ENCODE measurements around the gene ZNF512B. TPM values are rescaled to one million over a fixed set of nuclear protein-coding genes. Genes with fewer than 3 reads are reported as not detected.

The ZNF512B gene
- total and polyA plus RNA-seq, 2 donors (not counting 3 experiments of a cell fraction or from before 2014, with no cell fraction given): 8.7 to 30.0 TPM

DNA sequence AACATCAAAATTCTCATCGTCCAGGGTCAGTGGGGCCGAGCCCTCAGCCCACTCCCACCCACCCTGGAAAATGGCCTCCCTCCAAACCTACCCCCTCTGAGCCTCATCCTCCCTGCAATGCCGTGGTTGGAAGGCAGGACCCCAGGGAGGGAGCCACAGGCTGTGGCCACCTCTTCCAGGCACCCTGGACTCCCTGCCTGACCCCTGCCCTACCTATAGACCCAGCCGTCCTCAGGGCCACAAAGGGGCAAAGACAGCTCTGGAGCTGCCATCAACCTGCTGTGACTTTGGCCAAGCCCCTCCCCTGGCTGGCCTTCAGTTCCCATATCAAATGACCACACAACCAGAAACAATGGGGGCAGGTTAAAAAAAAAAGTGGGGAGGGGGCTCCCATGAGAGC lies 11.3 kb downstream of the ZNF512B start:
- Histone ChIP-seq H3K4me3 (replicated peaks in 1 of 3; ENCODE audit: insufficient read depth in 1 of 3, low read depth in 1 of 3, low read length in 3 of 3) (no peak overlapping the region), H3K9ac (replicated peaks; ENCODE audit: extremely low read depth, insufficient read depth, low read length) (no peak overlapping the region), H2AFZ (ENCODE audit: low read depth, low read length) (no peak overlapping the region), H3K9me1 (replicated peaks; ENCODE audit: control insufficient read depth, extremely low read depth, insufficient read depth, low read length) (no peaks in the 10 kb centered on the region), H4K20me1 (replicated peaks; ENCODE audit: control insufficient read depth, extremely low read depth, insufficient read depth, low read length) (no peaks in the 10 kb centered on the region), H3K9me3 (replicated peaks; ENCODE audit: control insufficient read depth, insufficient read depth, low read length) (no peaks in the 10 kb centered on the region), H3K4me1 (ENCODE audit: control insufficient read depth, extremely low read depth, insufficient read depth, low read length) (peaks cover 10% of the 10 kb centered on the region), H3K27ac (ENCODE audit: insufficient read depth, low read depth, low read length) (no peak overlapping the region), H3K27me3 (ENCODE audit: control insufficient read depth in 2 of 2, insufficient read depth in 2 of 2, low read length in 2 of 2) (no peaks in the 10 kb centered on the region), H3K79me2 (ENCODE audit: control insufficient read depth, insufficient read depth, low read length) (peaks cover 24% of the 10 kb centered on the region), H3K4me2 (ENCODE audit: insufficient read depth, low read length) (no peak overlapping the region), H3K36me3 (ENCODE audit: control insufficient read depth in 2 of 2, extremely low read depth in 1 of 2, insufficient read depth in 2 of 2, low read length in 2 of 2) (peaks cover 7 to 30% of the 10 kb centered on the region in 2 experiments)
- dilution Hi-C loops (cut with MboI; ENCODE audit: extremely low pct_ligation_motif_present, low sequenced_read_pairs): no loop called here
- TF ChIP-seq JUN (IDR thresholded peaks at IDR 0.05; ENCODE audit: borderline replicate concordance, insufficient read depth, insufficient read length, low read depth) (no peak), GATA2 (IDR thresholded peaks at IDR 0.05; ENCODE audit: insufficient read depth, insufficient read length, low read depth, low read length) (no peak), EZH2 (IDR thresholded peaks at IDR 0.05; ENCODE audit: borderline replicate concordance, low read depth, low read length, severe bottlenecking) (no peak), POLR2A (IDR thresholded peaks at IDR 0.05; ENCODE audit: low read depth, low read length) (no peak), FOS (IDR thresholded peaks at IDR 0.05; ENCODE audit: borderline replicate concordance, insufficient read depth, low read length) (no peak), MYC (IDR thresholded peaks at IDR 0.05; ENCODE audit: low read depth, low read length) (no peak), POLR2AphosphoS5 (IDR thresholded peaks at IDR 0.05; ENCODE audit: insufficient read depth, low read depth, low read length) (no peak)
- TF ChIP-seq, protein P1, sequence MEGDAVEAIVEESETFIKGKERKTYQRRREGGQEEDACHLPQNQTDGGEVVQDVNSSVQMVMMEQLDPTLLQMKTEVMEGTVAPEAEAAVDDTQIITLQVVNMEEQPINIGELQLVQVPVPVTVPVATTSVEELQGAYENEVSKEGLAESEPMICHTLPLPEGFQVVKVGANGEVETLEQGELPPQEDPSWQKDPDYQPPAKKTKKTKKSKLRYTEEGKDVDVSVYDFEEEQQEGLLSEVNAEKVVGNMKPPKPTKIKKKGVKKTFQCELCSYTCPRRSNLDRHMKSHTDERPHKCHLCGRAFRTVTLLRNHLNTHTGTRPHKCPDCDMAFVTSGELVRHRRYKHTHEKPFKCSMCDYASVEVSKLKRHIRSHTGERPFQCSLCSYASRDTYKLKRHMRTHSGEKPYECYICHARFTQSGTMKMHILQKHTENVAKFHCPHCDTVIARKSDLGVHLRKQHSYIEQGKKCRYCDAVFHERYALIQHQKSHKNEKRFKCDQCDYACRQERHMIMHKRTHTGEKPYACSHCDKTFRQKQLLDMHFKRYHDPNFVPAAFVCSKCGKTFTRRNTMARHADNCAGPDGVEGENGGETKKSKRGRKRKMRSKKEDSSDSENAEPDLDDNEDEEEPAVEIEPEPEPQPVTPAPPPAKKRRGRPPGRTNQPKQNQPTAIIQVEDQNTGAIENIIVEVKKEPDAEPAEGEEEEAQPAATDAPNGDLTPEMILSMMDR (IDR thresholded peaks at IDR 0.05; ENCODE audit: extremely low read depth in 1 of 2, insufficient read depth in 1 of 2, low read depth in 1 of 2, low read length in 2 of 2): no peak
- TF ChIP-seq, protein P2, sequence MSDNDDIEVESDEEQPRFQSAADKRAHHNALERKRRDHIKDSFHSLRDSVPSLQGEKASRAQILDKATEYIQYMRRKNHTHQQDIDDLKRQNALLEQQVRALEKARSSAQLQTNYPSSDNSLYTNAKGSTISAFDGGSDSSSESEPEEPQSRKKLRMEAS (IDR thresholded peaks at IDR 0.05; ENCODE audit: insufficient read depth, insufficient read length): no peak
- BruUV-seq (replicated peaks): no TSS peak
- FAIRE-seq (no peak), DNase-seq (ENCODE audit: low read depth, low spot score) (no peak)
- intact Hi-C loops (cut with micrococcal nuclease): loop anchor here (5.0 kb wide), 1 partner anchor 251 kb away; the partner anchor contains the start of genes ARFRP1 and ZGPAT
- ChIA-PET POLR2A (no interaction called here), CTCF (interaction anchor here (1.3 kb wide), 1 partner anchor 16 kb away, joined by 4 read pairs; no protein-coding TSS in a partner anchor)

All from endothelial cell of umbilical vein (primary cell).